T-helper 2 cell (primary cell): ENCODE data around the gene PTOV1.

Experiments
- DNase-seq, 5 experiments: peaks; one replicate each; pipeline versions ENCODE4 v3.0.0 to v3.0.0-alpha.2; 2012 to 2022

PTOV1 gene

DNA sequence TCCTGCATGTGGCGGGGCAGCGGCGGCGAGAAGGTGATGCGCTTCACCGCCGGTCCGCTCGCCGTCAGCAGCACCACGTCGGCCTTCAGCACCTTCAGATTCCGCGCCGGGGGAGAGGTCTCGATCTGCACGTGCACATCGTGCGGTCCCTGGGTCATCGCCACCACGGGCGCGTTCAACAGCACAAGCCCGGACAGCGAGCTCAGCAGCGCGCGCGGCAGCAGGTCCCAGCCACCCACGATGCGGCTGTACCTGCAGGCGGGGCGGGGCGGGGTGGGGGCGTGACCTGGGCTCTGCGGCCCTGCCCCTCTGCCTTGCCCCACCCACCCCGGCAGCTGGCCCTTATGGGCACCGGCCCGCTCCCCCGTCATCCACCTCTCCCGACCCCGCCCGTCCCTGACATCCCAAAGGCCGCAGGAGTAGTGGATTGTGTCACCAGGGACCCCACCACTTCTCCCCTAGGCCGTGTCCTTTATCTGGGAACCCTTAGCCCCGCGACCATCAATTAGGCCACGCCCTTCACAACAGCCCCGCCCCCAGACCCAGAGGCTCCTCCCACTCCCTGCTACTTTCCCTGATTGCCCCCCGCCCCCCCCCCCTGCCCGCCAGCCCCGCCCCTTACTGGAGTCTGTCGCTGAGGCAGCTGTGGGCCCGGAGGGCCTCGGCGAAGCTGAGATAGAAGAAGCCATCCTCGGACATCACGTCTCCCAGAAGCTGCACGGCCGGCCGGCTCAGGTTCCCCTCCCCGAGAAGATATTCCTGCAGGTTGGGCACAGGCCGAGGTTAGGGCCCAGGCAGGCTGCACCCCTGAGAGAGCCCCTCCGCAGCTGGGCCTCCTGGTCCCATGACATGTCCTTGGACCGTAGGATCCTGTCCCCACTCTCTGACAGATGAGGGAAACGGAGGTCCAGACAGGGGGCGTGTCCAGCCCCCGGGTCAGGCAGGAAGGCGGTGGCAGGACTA, 39.7 kb downstream of the PTOV1 start:
- peak; percentile 47 to 69 (median 60) for DNase-seq

DNA sequence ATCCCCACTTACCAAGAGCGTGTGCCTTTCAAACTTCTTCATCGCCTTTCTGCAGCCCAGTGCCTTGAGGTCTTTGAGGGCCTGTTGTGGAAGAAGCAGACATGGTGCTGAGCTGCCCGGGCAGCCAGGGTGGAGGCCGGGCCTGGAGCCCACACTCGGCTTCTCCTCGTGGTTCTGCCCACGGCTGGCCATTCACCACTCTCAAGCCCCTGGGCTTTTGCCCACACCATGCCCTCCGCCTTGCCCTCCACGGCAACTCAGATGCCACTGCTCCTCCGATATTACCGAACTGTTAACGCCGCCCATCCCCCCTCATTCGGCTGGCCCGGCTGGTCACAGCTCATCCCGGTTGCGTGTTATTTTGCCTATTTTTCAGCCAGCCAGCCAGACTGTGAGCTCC, 40.4 kb downstream of the PTOV1 start:
- no peak for DNase-seq

DNA sequence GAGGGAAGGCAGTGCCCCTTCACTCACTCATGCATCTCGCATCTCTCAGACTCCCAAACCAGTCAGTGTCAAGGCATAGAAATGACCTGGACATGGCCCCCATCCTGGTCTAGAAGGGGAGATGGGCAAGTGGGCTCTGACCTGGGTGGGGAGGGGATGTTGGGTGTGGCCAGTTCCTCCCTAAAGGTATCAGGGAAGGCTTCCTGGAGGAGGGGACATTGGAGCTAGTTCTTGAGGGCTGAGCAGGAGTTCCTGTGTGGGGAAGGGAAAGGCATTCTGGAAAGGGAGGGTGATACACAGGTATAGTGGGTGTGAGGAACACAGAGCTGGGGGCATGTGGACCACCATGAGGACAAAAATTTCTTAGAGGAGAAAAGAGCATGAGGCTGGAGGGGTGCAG, 41.8 kb downstream of the PTOV1 start:
- no peak for DNase-seq

DNA sequence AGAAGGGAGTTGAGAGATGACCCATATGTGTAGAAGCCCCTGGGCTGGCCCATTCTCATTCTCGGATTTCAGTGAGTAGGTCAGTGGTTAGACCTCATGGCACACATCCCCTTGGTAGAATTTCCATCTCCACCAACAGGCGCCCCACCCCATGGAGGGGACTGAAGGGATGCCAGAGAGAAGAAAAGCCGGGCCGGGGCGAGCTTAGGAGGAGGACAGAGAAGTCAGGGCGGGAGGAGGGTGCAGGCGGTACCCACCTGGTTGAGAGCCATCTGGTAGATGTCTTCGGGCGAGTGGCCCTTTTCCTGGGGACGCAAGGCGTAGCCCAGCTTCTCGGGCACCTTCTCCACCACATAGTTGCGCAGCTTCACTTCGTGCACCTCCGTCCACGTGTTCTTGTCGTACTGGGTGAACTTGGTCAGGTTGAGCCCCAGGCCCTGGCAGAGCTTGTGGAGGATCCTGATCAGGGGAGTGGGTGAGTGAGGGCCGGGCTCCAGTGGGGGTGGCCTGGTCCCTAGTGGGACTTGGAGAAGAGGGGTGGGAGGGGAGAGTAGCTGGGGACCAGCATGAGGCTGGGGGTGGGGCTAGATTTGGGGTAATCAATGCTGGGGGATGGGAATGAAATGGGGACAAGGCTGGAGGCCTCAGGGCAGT, 43.2 kb downstream of the PTOV1 start:
- no peak for DNase-seq

DNA sequence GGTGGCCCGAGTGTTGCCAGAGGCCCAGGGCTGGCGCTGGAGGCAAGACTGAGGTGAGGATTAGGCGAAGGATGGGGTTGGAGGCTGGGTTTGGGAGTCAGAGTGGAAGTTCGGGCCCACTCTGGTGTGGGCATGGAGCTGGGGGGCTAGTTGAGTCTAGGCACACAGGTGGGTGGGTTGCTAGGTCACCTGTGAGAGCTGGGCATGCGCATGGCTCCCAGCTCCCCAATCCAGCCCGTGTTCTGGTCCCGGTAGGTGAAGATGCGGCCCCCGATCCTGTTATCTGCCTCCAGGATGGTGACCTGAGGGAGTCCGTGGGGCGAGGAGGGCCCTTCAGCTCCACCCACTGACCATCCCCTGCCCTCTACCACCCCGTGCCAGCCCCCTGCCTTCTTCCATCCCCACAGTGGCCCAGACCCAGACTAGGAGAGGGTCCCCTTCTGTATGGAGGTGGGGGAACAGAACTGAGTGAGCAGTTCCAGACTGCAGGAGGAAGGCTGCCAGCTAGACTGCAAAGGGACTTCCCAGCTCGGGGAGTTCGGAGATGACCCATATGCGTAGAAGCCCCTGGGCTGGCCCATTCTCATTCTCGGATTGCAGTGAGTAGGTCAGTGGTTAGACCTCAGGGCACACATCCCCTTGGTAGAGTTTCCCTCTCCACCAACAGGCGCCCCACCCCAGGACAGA, 44.1 kb downstream of the PTOV1 start:
- peak in 1 of 5 experiments; percentile 59 for DNase-seq

DNA sequence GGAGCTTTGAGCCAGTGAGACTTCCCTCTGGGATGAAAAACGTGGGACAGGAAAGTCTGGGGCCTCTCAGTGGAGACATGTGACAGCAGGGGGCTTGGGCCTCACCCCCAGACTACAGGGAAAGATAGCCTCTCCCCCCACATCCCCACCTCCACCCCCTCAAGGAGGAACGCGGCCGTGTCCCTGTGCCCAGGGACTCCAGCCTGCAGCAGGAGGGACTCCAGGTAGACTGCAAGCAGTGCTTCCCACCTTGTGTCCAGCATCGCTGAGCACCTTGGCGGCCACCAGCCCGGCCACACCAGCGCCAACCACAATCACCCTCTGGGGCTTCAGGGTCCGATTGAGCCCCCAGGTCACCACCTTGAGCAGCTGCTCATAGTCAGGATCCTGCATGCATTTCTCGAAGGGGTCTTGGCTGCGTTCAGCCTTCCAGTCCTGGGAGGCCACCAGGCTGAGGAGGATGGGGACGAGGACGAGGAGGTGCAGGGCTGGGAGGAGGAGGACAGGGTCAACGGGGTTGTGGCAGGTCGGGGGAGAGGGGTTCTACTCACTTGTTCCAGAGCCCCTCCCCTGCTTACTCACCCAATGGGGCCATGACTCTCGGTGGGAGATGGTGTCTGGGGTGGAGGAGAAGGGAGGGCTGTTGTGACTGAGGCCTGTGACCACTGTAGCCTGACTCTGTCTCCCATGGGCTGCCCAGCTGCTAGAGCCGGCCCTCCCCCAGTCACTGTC, 44.8 kb downstream of the PTOV1 start:
- no peak for DNase-seq

DNA sequence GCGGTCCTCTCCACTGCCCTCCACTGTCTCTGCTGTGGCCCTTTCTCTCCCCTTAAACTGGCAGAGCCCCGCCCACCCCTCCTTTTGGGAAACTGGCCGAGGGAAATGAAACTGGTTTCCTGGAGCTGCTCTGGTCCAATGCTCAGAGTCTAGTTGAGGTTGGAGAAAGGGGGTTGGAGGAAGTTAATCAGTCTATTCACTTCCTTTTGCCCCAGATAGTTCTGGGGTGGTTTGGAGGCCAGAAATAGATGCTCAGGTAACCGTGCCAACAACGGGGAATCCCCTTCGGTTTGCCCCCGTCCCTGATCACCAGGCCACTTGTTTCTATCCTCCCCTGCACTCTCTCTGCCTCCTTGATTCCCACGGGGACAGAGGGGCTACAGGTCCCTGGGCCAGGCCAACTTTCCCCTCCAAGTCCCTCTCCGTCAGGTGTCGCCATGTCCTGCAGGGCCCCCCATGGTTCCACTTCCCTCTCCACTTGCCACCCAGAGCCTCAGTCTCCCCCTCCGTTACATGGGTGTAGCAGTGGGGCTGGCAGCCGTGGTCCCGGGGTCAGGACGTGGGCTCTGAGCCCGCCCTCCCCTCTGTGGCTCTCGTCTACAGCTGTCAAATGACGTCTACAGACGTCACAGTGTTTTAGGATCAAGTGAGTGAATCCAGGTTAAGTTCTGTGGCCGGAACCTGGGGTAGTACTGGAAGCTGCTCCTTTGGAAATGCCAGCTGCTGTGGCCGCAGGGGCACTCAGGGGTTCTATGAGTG, 46.1 kb downstream of the PTOV1 start, which contains the start of gene IL4I1:
TSS of gene IL4I1 (minus strand) at position 25 of the 759 bp plus-strand sequence. CDS start 727 bp downstream, outside the sequence.
- DNase-seq = peak in 4 of 5 experiments; percentile 35 to 87 (median 68)

DNA sequence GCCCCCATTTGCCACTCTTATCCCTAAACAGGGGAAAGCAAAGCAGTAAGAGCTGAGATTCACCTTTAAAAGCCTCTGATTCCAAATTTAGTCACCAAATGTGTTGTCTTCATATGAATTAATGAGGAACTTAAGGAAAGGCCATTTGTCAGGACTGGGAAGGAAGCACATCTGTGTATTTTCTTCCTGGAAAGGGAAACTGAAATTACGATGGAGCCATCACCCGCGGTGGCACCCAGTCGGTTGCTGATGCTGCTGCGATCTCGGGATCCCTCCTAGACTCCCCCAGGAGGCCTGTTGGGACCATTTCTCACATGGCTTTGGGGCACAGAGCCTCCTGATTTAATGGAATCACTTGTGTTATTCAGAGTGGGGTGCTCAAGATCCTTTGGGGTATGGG, 53.2 kb downstream of the PTOV1 start:
- DNase-seq = no peak

DNA sequence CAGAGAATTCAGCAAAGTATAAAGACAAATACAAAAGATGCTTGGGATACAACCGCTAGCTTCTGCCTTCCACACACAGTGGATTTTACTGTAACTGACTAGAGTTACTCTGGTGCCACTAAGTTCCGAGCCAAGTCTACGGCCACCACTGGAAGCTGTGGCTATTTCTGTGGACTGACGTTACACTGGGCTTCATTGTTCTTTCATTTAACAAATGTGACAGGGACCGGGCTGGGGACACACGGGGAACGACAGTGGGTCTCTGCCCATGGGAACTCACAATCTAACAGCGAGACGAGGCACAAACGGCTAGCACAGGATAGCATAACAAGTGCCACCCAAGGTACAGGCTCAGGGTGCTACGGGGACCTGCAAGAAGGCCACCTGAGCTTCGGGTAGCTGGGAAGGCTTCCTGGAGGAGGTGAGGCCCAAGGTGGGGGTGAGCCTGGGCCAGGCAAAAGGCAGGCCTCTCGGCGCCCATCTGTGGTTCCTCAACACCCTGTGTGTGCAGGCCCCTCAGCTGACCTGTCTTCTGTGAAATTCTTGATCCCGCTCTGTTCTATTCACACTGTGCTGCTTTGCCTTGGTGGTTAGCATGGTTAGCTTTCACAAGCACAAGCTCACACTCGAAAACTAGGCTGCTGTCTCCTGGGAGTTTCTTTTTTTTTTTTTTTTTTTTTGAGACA, 56.1 kb downstream of the PTOV1 start:
- DNase-seq = no peak

DNA sequence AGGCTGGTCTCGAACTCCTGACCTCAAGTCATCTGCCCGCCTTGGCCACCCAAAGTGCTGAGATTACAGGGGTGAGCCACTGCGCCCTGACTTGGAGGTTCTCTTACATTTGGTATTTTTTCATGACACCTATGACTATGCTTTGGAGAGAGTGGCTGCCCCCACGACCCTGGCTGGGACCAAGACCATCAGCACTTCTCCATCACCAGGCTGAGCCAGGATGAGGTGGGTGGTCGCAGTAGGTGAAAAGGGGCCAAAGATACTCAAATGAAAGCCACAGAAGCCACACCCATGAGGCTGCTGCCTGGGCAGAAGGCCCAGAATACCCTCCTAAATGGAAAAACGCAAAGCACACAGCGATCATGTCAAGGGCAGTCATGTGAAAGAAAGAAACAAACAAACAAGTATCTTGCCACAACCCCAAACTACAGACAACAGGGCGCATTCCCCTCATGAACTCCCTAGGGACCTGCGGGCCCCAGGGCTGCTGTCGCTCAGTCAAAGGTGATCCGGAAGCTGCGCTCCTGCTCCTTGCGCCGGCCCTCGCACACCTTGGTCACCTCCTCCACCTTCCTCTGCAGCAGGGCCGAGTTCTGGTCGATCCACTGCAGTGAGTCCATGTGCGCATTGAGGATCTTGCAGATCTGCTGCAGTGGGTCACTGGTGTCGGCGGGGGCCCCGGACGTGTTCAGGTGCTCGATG, 56.9 kb downstream of the PTOV1 start:
- DNase-seq = no peak

DNA sequence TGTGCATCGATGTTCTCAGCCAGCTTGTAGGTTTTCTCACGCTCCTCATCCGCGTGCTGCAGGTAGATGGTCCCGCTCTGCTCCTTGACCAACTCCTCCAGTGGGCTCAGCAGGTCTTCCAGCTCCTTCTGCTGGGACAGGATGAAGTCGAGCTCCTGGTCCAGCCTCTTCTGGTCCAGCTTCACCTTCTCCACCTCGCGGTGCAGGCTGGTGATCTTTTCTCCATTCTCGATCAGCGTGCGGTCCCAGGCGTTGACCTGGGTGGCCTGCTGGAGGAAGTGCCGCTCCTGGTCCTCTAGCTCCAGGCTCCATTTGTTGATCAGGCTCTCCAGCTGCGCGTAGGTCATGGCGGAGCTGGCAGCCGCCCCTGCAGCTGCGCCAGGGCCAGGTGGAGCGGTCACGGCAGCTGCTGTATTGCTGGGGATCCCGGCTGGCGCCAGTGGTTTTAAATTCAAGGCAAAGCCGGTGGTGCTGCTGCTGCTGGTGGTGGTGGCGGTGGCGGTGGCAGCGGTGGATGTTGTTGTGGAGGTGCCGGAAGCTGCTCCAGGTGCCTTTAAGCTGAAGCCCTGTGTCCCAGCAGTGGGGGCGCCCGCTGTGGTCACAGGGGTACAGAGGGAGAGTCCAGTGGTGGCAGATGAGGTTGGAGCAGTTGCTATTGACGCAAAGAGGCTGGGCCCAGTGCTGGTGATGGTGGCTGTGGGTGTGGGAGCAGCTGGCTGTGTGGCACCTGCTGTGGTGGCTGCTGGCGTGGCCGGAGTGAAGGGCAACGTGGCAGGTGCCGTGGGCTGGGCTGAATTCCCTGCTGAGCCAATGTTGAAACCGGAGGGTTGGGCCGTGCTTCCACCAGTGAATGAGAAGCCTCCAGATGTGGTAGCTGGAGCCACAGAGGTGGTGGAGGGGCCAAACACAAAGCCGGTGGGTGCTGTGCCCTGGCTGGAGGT, 57.8 kb downstream of the PTOV1 start:
- DNase-seq = no peak

DNA sequence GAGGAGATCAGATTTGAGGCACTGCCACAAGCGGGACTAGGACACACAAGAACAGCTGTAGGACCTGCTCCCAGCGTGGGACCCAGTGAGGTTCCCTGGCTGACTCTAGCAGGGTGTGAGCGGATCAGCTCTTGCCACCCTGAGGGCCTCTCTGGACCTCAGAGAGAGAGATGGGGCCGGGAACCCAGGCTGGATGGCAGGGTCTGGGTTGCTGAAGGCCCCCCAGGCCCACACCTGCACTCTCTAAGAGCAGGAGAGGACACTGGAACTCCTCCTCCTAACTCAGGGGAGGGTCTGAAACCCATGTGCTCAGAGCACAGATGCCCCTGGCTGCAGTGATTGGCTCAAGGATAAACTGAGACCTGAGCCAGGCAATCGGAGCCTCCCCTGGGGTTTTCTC, 59.2 kb downstream of the PTOV1 start:
- DNase-seq = no peak
